ENCODE measurements around the gene STEAP3. TPM values are rescaled to one million over a fixed set of nuclear protein-coding genes. Genes with fewer than 3 reads are reported as not detected.

STEAP3 gene
- polyA plus RNA-seq, 3 donors, result 1.3 to 1.8 (median 1.5) TPM

DNA sequence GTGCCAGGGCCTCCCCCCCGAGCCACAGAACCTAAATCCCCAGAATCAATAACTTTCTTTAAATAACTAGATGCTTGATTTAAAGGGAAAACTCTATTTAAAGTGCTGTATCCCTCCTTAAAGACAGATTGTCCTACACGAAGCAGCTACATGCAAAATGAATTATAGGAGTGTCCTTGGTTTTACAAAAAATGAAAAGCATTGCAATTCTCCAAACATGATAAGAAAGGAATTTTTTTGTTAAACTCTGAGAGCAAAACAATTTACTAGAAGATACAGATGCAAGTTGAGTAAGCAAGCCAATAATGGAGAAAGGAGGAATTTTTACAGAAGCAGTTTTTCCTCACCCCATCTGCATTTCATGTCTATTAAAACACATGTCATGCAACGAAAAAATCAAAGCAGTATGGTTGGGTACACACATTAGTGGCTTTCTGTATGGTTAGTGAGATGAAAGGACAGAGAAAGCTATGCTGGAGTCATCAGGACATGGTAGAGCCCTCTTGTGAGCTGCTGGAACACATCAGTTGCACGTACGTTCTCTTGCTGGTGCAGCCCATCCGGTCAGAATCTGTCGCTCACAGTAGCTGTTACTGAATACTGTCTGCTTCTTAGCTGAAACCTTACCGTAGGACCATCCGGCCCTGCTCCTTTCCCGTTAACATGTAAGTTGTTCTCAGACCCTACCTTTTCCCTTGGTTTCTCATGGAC, 25.9 kb upstream of the STEAP3 start:
- no peak for DNase-seq (ENCODE audit: low read depth in 3 of 3, low spot score in 2 of 3)

DNA sequence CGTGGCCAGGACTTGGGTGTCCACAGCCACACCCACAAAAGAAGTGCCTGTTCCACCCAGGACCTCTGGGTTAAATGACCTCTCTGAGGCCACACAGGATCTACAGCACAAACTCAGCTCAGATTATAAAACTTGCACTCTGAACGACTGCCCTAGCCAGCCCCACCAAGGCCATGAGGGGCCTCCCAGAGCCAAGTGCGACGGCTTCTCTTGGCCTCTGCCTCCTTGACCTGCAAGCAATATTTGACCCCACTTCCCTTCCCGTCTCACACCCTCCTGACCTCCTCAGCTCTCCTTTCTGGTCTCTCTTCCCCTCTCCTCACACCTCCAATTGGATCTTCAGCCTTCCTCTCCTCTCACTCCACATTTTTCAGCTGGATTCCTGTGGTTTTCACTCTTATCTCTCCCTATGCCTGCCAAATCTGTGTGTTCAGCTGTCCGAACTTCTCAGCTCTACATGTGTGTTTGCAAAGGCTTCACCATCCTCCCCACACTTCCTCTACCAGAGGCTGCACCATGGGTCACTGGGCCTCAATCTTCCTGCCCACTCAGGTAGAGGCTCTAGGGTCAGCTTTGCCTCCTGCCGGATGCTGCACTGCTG, 25.3 kb upstream of the STEAP3 start:
- DNase-seq (ENCODE audit: low read depth in 3 of 3, low spot score in 2 of 3), result no peak

DNA sequence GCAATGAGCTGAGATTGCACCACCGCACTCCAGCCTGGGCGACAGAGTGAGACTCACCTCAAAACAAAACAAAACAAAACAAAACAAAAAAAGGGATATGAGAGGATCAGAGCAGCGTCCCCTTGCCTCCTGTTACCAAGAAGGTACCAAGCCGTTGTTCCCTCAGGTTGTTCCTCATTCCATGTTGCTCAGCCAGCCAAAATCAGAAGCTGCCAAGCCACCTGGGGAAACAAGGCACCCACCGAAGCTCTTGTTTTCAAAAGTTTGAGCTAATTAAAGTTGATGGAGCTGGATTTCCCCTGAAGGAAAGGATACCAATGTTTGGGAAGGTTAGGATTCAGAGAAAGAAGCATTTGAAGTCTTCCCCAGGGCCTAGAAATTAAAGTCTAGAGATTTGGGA, 21.8 kb upstream of the STEAP3 start:
- no peak for DNase-seq (ENCODE audit: low read depth in 3 of 3, low spot score in 2 of 3)

DNA sequence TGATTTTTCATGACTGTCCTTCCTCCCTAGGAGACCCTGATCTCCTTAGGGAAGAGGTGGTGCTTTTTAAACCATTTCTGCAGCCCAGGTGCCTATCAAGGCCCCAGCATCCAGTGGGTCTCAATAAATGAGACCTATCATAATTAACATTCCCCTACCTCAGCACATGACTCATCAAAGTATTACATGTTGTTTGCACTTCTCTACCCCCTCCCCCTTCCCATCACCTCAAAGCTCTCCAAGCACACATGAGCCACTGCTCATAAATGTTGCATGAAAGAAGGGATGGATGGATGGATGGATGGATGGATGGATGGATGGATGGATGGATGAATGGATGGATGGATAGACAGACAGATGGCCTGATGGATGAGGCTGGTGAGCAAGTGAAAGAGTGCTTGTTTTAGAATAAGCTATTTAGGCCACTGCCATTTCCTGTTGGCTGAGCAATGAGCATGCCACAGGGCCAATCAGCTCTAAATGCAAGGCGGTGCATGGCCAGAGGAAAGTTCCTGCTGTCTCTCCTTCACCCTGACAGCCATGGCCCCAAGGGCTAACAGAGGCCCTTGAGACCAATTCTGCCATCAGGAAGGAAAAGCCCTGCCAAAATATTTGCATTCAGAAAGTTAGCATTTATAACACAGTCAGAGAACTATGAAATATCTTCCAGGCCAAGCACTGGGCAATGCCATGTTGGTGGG, 20.9 kb upstream of the STEAP3 start:
- no peak for DNase-seq (ENCODE audit: low read depth in 3 of 3, low spot score in 2 of 3)

DNA sequence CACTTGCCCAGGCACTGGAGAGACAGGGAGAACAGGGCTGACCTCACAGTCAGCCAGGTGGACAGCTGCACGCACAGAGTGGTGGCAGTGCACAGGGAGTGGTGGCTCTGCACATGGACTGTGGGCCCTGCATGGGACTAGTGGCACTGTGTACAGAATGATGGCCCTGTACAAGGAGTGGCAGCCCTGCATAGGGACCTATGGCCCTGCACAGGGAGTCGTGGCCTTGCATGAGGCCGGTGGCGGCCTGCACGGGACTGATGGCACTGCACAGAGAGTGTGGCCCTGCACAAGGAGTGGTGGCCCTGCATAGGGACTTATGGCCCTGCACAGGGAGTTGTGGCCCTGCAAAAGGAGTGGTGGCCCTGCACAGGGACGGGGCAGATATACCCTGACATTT, 19.1 kb upstream of the STEAP3 start:
- no peak for DNase-seq (ENCODE audit: low read depth in 3 of 3, low spot score in 2 of 3)

DNA sequence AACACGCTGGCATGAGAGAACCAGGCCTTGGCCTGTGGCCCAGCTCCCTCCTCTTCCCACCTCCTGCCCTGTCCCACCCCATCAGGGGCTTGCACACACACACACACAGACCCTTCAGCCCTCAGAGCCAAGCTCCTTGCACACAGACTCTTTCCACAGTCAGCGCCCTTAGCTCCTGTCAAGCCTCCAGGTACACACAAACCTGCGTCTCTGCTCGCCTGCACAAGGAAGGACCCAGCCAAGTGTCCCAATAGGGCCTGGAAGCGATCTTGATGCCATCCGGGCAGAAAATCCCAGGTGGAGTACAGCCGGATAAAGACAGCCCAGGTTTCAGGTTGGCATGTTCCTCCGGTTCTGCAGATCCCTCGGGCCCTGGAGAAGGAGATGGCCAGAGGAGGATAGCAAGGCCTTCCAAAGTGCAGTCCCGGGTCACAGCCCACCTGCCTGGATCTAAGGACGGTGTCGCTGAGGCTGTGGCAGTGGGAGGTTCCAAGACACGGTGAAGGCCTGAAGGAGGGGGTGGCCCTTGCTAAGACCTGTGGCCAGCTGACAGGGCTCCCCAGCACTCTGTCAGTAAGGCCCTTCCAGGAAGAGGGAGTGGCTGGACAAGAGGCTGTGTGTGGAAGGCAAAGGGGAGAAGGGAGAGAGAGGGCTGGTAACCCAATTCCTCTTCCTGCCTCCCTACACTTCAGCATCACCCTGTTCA, 18.5 kb upstream of the STEAP3 start:
- DNase-seq (ENCODE audit: low read depth in 3 of 3, low spot score in 2 of 3), result no peak

DNA sequence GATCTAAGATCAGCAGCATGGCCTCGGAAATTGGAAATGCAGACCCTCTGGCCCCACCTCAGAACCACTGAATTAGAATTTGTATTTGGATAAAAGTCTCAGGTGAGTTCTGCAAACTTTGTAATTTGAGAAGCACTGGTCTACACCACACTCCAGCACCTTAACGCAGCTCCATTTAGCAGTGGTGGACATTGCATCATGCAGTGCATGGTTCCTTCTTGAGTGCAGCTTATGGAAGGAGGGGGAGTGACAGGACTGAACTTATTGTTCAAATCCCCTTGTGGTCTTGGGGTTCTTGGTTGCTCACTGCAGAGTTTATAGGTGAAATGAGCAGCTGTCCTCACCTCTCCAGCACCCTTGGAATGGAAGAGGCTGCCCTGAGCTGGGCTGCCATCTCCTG, 17.4 kb upstream of the STEAP3 start:
- DNase-seq (ENCODE audit: low read depth in 3 of 3, low spot score in 2 of 3), result no peak

DNA sequence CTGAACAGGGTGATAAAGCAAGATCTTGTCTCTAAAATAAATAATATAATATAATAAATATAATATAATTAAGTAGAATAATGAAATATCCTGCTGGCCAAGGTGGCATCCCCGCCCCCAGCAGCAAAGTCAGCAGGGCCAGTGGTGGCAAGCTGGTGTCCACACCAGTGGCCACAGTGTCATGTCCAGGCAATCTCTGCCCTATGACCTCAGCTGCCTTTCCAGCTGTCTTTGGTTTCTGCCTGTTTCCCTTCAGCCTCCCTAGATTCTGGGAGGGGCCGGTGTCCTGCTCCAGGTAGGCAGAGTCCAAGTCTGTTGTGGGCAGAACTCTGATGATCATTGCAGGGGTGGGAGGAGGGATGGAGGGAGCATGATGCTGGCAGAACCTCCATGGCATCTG, 16.2 kb upstream of the STEAP3 start:
- DNase-seq (ENCODE audit: low read depth in 3 of 3, low spot score in 2 of 3), result no peak

DNA sequence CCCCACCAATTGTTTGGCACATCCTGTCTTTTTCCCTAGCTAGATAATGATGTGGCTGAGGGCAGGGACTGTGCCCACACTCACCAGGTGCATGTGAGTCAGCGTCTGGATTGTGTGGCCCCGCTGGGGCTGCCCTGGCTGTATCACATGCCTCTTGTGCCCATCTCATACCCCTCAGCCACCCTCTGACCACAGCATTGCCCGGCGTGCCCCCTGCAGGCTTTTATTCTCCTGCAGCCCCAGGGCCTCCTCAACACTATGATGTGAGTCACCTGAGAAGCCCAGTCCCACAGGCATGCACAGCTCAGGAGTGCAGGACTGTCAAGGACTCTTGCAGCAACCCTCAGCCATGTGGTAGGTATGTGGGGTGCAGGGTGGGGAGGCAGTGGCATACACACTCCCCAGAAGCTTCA, 14.8 kb upstream of the STEAP3 start:
- no peak for DNase-seq (ENCODE audit: low read depth in 3 of 3, low spot score in 2 of 3)

DNA sequence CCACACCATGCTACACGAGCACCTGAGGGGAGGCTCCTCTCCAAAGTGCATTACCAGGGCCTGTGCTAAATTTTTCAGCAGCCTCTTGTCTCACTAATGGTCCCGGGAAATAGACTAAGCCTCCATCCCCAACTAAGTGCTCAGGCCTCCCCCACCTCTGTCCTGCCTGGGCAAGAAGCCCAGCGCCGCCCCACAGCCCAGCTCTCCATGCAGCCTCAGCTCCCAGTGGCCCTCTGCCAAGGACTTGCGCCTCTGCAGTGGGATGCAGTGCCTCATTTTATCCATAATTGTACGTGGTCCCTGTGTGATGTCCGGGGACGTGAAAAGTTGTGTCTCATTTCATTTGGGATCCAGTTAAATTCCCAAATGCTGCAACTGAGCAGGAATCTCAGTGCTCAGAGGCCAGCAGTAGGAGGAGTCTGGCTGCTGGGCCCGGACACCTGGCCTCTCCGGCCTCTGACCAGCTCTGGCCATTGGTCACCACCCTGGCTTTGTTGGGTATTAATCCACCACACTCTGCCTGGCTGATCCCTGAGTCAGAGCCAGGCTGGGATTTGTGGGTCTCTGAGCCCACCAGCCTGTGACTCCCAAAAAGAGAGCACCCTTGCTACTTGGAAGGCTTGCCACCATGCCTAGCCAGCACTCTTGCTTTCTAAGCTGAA, 11.4 kb upstream of the STEAP3 start:
- no peak for DNase-seq (ENCODE audit: low read depth in 3 of 3, low spot score in 2 of 3)

DNA sequence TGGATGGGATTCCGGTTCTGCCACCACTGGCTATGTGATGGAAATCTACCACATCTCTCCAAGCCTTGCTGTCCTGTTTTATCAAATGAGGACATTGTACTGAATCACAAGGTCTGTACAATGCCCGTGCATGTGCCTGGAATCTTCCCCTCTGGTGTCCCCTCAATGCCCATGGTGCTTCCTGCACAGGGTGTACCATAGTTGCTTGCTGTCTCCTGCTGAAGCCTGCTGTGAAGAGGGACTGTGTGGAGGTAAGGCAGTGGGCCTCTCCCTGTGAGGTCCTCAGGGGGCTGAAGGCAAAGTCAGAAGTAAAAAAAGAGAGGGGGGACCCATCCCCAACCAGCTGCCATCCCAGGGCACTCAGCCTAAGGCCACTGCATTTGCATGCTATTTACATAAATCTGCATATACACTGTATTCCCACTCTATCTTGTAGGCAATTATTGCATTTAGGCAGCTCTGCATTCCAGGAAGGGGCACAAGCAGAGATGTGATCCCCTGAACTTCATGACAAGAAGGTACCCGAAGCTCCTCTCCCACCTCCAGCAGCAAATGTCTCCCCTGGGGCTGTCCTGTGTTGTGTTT, 9.1 kb upstream of the STEAP3 start:
- no peak for DNase-seq (ENCODE audit: low read depth in 3 of 3, low spot score in 2 of 3)

DNA sequence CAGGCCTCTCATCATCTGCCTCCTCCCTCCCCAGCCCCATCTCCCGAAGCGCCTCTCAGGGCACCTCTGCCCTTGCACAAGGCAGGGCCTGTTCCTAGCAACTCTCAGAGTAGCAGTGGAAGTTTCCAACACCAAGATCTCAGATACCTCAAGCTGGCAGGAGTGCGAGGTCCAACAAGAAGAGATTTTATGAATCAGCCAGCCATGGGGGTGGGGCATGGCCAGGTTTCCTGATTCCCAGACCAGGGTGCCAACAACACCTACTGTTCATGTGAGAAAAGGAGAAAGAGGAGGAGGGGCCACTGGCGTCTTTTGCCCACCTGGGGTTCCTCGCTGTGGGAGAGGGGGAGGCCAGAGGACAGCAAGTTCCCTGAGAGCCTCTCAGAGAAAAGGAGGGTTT, 6.6 kb upstream of the STEAP3 start:
- no peak for DNase-seq (ENCODE audit: low read depth in 3 of 3, low spot score in 2 of 3)

DNA sequence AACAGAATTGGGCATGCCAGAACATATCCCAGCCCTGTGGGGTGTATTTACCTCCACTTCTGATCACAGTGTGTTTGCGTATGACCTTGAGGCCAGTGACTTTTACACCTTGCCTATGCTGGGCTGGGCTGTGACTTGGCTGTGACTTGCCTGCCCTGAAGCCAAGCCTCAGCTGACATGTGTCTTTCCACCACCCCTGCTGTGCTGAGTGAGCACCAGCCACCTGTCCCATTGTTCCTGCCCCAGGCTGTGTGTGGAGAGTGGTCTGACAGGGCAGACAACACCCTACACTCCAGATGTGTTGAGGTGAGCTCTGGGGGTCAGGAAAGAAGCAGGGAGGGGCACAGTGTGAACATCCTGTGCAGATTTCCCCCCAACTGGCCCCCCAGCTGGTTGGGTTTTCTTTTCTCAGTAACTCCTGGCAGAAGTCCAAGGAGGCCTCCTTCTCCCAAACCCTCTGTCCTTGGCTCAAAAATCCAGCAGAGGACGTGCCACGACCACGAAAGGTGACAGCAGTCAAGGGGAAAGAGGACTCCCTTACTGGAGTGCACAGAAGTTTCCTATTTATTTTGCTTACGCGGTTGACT, 5.1 kb upstream of the STEAP3 start:
- peak in 1 of 3 donors; percentile 29 for DNase-seq (ENCODE audit: low read depth in 3 of 3, low spot score in 2 of 3)

DNA sequence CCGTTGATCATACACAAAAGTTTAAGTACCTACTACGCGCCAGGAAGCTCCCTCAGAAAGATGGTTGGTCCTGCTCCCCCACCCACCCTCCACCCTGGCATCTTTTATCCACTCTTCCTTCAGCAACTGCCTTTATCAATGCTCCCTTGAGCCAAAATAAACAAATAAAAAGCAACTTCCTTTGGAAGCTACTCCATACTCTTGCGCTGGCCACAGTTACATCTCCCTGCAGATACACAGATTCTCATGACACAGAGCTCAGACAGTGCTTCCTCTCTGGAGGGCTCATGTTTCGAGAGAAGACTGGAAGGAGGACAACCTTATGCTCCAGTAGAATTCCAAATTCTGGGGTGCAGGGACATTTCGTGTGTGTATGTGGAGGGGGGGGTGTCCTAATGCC, 3.8 kb upstream of the STEAP3 start:
- no peak for DNase-seq (ENCODE audit: low read depth in 3 of 3, low spot score in 2 of 3)

DNA sequence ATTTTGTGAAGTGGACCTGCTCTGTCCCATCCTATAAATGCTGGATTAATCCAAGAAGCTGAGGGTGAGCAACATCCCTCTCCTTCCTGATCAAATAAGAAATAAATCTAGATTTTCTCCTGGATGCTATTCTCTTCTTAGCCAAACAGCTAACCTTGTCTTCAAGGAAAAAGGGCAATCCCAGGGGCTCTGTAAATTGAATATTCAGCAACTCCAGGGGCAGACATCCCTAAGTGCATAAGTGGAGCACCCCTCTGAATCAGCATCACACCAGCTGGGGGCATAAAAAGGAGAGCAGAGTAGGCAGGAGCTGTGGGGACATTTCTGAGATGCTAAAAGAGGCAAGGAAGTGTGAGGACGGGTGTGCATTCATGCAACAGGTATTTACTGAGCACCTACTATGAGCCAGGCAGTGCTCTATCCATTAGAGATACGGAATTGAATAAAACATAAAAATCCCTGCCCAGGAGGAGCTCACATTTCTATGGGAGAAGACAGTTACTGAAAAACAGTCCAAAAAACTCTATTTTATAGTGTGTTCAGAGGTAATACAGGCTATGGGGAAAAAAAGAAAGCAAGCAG, 2.8 kb upstream of the STEAP3 start:
- DNase-seq (ENCODE audit: low read depth in 3 of 3, low spot score in 2 of 3), result no peak

DNA sequence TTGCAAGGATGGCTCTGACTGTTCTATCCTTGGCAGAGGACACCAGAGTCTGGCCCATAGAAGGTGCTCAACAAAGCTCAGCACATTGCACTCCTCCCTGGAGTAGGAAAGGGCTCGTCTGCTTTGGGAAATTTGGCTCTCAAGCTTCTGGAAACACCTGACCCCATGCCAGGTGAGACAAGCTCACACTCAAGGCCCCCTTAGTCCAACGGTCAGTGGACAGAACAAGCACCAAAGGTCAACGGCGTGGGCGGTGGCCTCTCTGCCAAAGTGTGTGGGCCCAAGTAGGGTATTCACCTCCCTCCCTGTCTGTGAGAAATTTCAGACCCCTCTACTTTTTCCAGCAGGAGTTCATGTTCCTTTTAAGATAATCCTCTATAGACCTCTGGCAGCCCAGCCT, 2.0 kb upstream of the STEAP3 start:
- no peak for DNase-seq (ENCODE audit: low read depth in 3 of 3, low spot score in 2 of 3)

DNA sequence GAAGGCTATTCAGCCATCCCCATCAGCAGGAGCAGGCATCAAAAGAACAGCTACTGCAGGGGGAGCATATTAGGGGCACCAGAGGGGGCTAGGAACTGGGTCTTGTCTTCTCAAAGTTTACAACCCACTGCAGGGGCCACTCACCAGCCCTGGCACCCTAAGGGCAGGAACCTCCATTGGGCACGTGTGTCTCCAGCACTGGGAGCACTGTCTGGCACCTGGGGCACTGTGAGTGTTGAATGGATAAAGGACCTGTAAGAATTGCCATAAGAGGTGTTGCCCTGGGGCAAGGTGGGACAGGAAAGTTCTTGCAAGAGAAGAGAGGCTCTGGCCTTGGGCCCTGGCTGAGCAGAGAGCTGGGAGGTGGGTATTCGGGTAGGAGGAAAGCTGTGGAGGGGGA, 1.4 kb upstream of the STEAP3 start:
- no peak for DNase-seq (ENCODE audit: low read depth in 3 of 3, low spot score in 2 of 3)

DNA sequence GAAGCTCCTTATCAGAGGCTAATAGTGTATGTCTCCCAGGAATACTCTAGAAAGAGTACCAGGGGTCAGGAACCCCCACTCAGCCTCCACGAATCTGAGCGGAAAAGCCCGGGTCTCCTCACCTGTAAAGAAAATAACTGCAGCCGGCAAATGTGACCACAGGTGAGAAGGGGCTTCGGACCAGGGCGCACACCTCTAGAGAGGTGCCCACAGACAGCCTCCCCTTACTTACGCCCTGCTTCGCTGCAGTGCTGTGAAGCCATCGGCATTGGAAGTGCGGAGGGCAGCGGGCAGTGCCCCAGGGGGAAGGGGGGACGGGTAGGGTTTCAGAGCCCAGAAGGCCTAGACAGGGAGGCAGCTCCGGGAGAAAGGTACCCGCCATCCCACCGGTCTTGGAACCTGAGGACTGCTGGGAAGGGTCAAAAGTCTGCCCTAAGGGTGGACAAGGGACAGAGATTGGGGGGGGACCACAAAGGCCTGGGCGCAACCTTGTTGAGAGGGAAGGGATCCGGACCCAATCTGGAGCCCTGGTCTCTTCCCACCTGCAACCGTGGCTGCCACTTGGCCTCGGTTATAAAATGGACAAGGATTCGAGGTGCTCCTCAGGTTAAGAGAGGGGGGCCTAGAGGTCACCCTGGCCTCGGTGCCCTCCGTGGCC, 642 bp upstream of the STEAP3 start:
- no peak for DNase-seq (ENCODE audit: low read depth in 3 of 3, low spot score in 2 of 3)

DNA sequence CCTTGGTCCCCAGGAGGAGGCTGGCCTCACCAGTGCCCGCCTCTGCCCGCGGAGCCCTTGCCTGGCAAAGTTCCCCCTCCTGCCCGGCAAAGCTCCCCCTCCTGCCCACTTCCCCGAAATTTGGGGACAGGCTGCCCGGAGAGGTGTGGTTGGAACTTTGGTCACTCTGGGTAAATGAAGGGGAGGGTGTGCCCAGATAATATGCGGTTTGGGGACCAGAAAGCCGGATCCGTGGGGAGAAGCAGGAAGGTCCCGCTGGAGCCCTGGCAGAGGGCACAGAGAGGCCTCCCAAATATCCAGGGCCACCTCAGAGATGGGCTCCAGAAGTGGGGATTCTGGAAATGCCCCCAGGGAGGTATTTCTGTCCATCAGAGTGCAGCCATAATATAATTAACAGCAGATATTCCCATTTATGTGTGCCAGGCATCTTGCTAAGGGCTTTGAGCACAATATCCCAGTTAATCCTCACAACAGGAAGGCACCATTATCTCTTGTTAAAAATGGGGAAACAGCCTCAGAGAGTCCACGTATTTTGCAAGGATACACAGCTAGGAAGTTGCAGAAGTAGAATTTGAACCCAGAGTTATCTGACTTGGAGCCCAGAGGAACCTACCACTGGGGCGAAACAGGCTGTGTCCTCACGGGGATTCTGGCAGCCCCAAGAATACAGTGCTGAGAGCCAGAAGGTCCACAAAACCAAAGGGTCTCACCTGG, 914 bp downstream of the STEAP3 start:
- DNase-seq (ENCODE audit: low read depth in 3 of 3, low spot score in 2 of 3), result no peak

All from right renal cortex interstitium (tissue), 3 donors.